NT2/D1 (cell line): Measurements from ENCODE around the gene UBE2Z.

Source experiments
- SUZ12 ChIP-seq: IDR thresholded peaks from 2 replicates; pipeline ENCODE4 v1.6.1; 2011; ENCODE audit not compliant: insufficient read length, insufficient read depth; ENCODE audit errors: extremely low read depth
- YY1 ChIP-seq: IDR thresholded peaks from 2 replicates; pipeline ENCODE4 v1.6.1; 2011; ENCODE audit not compliant: insufficient read length, insufficient read depth
- ZNF274 ChIP-seq: IDR thresholded peaks from 2 replicates; pipeline ENCODE4 v1.6.1; 2011; ENCODE audit warnings: mild to moderate bottlenecking, low read depth, low read length

DNA sequence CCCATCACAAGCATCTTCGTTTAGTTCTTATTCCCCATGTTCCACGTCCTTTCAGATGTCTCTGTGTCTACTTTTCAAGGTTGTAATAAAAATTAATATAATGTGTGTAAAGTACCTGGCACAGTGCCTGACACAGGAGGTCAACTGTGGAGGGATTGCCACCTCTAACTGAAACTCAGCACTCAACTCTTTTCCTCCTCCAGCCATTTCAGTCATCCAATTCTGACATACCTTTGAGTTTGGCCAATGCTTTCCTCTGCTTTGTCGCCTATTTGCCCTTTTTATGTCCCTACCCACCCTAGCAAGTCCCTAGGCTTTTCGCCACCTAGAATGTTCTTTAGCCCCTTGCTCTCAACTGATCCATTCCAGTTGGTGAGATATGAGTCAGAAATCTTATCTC is 1.6 kb downstream of the UBE2Z start:
- no peak for TF ChIP-seq YY1
- no peak for TF ChIP-seq SUZ12
- TF ChIP-seq ZNF274, result no peak
